HepG2 (cell line): ENCODE measurements around the gene SUMO4. TPM values are rescaled to one million over a fixed set of nuclear protein-coding genes. Genes with fewer than 3 reads are reported as not detected.

Experiments used
- ATAC-seq: fragments of 200-7000 bp; cut with Tn5 transposase; 3 replicates; pipeline ENCODE4 v1.9.1; 2020; ENCODE audit warnings: mild to moderate bottlenecking, moderate library complexity
- BruUV-seq: library from RNA; stranded (reverse); fragments of 400-500 nt; replicated peaks from 2 replicates; lab custom pipeline; 2021; lab: Mats Ljungman, UMichigan
- CTCF ChIA-PET: fragments of 300-600 bp; formaldehyde crosslinking; extraction: SDS; loops from one replicate; lab custom pipeline; 2021; ENCODE audit warnings: low total read pairs, inconsistent platforms, low intra/inter-chr PET ratio; lab: Yijun Ruan, JAX
- POLR2A ChIA-PET: fragments of 350-600 bp; sonication (Branson Sonifier 250); formaldehyde crosslinking; loops from one replicate; lab custom pipeline; 2020; ENCODE audit warnings: antibody characterized with exemption, inconsistent platforms; lab: Yijun Ruan, JAX
- DNase-seq: peaks from one replicate; pipeline ENCODE4 v3.0.0-alpha.2; 2015; ENCODE audit warnings: low spot score
- FAIRE-seq: peaks from 3 replicates; lab custom pipeline; 2011; peaks lifted over from hg19 to GRCh38; lab: Jason Lieb, UNC
- H2AFZ ChIP-seq: one replicate; pipeline ENCODE4 v1.6.1; 2011; ENCODE audit warnings: low read length, inconsistent platforms
- H3K27ac ChIP-seq: fragments of 300-600 bp; 3 replicates; pipeline ENCODE4 v1.8.0; 2011; ENCODE audit warnings: mixed run types, mild to moderate bottlenecking, mixed read lengths, low read length, inconsistent platforms; ENCODE audit not compliant: insufficient read depth; ENCODE audit errors: extremely low read length
- H3K27me3 ChIP-seq, 2 experiments: fragments of 200-600 bp in 1 of 2; 2 replicates in 1 of 2; 3 replicates in 1 of 2; pipeline versions ENCODE4 v1.6.0 to v1.8.0; 2011; ENCODE audit warnings: low read length in 2 of 2, mild to moderate bottlenecking in 2 of 2, moderate library complexity in 2 of 2, inconsistent platforms in 1 of 2; ENCODE audit not compliant: insufficient read depth in 2 of 2, control insufficient read depth in 1 of 2
- H3K36me3 ChIP-seq, 2 experiments: fragments of 200-600 bp in 1 of 2; replicated peaks in 1 of 2; 2 replicates in 1 of 2; 3 replicates in 1 of 2; pipeline versions ENCODE4 v1.5.1 to v1.8.0; 2011; ENCODE audit warnings: low read length in 2 of 2, inconsistent platforms in 1 of 2; ENCODE audit not compliant: insufficient read depth in 2 of 2, control insufficient read depth in 1 of 2
- H3K4me1 ChIP-seq: 2 replicates; pipeline ENCODE4 v1.5.1; 2012; ENCODE audit warnings: low read length, inconsistent platforms; ENCODE audit not compliant: insufficient read depth
- H3K4me2 ChIP-seq: 2 replicates; pipeline ENCODE4 v1.6.0; 2011; ENCODE audit warnings: low read depth, low read length, inconsistent platforms
- H3K4me3 ChIP-seq, 3 experiments: fragments of 200-600 bp in 1 of 3; sonication (generic), shearing (Covaris generic) in 1 of 3; replicated peaks in 1 of 3; 2 replicates each; pipeline ENCODE4 v1.5.1; 2011 to 2016; ENCODE audit warnings: low read length in 3 of 3, inconsistent platforms in 2 of 3, low read depth in 2 of 3, mild to moderate bottlenecking in 2 of 3, control low read depth in 1 of 3, mixed read lengths in 1 of 3; ENCODE audit not compliant: insufficient read depth in 1 of 3
- H3K79me2 ChIP-seq: one replicate; pipeline ENCODE4 v1.6.1; 2011; ENCODE audit warnings: low read length, inconsistent platforms; ENCODE audit not compliant: insufficient read depth
- H3K9ac ChIP-seq: 2 replicates; pipeline ENCODE4 v1.6.0; 2011; ENCODE audit warnings: mild to moderate bottlenecking, low read depth, low read length, inconsistent platforms; ENCODE audit not compliant: insufficient read depth
- H3K9me3 ChIP-seq: 2 replicates; pipeline ENCODE4 v1.5.1; 2012; ENCODE audit warnings: mild to moderate bottlenecking, low read length
- H4K20me1 ChIP-seq: 2 replicates; pipeline ENCODE4 v1.6.0; 2011; ENCODE audit warnings: inconsistent platforms, mild to moderate bottlenecking, low read length, moderate library complexity; ENCODE audit not compliant: insufficient read depth
- ATF7 ChIP-seq, 2 experiments: fragments of 450-650 bp in 1 of 2; sonication (generic) in 1 of 2; formaldehyde crosslinking in 1 of 2; IDR thresholded peaks; 2 replicates each; pipeline versions ENCODE4 v1.4.0 to v1.6.1; 2016 to 2020; ENCODE audit warnings: antibody characterized with exemption in 1 of 2, mild to moderate bottlenecking in 1 of 2, missing genetic modification reagents in 1 of 2
- CEBPB ChIP-seq: IDR thresholded peaks from 2 replicates; pipeline ENCODE4 v1.6.1; 2011; ENCODE audit warnings: low read depth, low read length, improper control_type of control experiment, borderline replicate concordance
- ERF ChIP-seq: IDR thresholded peaks from 2 replicates; pipeline ENCODE4 v1.6.1; 2018; ENCODE audit warnings: missing biosample characterization, missing genetic modification reagents
- GPN1 ChIP-seq: sonication (generic); formaldehyde crosslinking; IDR thresholded peaks from 2 replicates; pipeline ENCODE4 v1.5.1; 2020; ENCODE audit warnings: missing genetic modification reagents, borderline replicate concordance
- ZNF678 ChIP-seq: sonication (generic); formaldehyde crosslinking; IDR thresholded peaks from 2 replicates; pipeline ENCODE4 v1.4.0; 2020; ENCODE audit warnings: mild to moderate bottlenecking, missing genetic modification reagents
- ZNF720 ChIP-seq: sonication (generic); formaldehyde crosslinking; IDR thresholded peaks from 2 replicates; pipeline ENCODE4 v1.4.0; 2020; ENCODE audit warnings: missing genetic modification reagents
- WGBS: methylation state at CpG from one replicate; pipeline ENCODE4 v1.1.6; 2017; ENCODE audit warnings: low lambda C conversion rate; 5-methylcytosine and 5-hydroxymethylcytosine counted together
- in situ Hi-C: cut with HindIII; loops from 2 replicates; pipeline ENCODE4 v1.10.0; 2017; ENCODE audit warnings: low pct_unique_long_range_greater_than_20kb; ENCODE audit not compliant: extremely low pct_ligation_motif_present
- intact Hi-C: fragments of 100-400 bp; cut with micrococcal nuclease; formaldehyde crosslinking; loops from one replicate; pipeline ENCODE4 v1.10.0; 2022; ENCODE audit not compliant: unreplicated experiment
- polyA plus RNA-seq, 8 experiments: library from polyadenylated mRNA; depleted of rRNA in 3 of 8; stranded (reverse) in 7 of 8; unstranded in 1 of 8; fragments of >200 nt; fragmentation: Illumina TruSeq in 4 of 8; extraction: Trizol in 4 of 8; gene quantifications; 2 replicates each; pipeline versions ENCODE4 v1.2.1 to v1.2.3, GENCODE V29; 2011 to 2016; ENCODE audit warnings: low read depth in 4 of 8, missing spikeins in 1 of 8, mixed read lengths in 1 of 8; ENCODE audit not compliant: insufficient read depth in 1 of 8
- total RNA-seq, 5 experiments: library from RNA; depleted of rRNA; stranded (reverse); fragments of >200 nt; fragmentation: Illumina TruSeq; extraction: Trizol; gene quantifications; 2 replicates each; pipeline ENCODE4 v1.2.3, GENCODE V29; 2016; ENCODE audit warnings: low read depth in 1 of 5
- TF ChIP-seq, protein P1 (sequence below), 2 experiments: IDR thresholded peaks; 2 replicates each; pipeline ENCODE4 v1.6.1; 2011 to 2012; ENCODE audit warnings: low read length in 2 of 2, borderline replicate concordance in 1 of 2, low read depth in 1 of 2, mild to moderate bottlenecking in 1 of 2, moderate library complexity in 1 of 2
- TF ChIP-seq, protein P2 (sequence below), 2 experiments: fragments of 450-650 bp in 1 of 2; sonication (generic) in 1 of 2; formaldehyde crosslinking; IDR thresholded peaks; 2 replicates each; pipeline versions ENCODE4 v1.5.0 to v1.8.0; 2020 to 2022; ENCODE audit warnings: mild to moderate bottlenecking in 1 of 2, missing genetic modification reagents in 1 of 2
- TF ChIP-seq, protein P3 (sequence below): sonication (generic); formaldehyde crosslinking; IDR thresholded peaks from 2 replicates; pipeline ENCODE4 v1.4.0; 2020; ENCODE audit warnings: mild to moderate bottlenecking, missing genetic modification reagents

The SUMO4 gene
- total and polyA plus RNA-seq, 2 of the 13 experiments (the other 11 are each of a cell fraction or from before 2014, with no cell fraction given), result 0.22 to 1.2 TPM

DNA sequence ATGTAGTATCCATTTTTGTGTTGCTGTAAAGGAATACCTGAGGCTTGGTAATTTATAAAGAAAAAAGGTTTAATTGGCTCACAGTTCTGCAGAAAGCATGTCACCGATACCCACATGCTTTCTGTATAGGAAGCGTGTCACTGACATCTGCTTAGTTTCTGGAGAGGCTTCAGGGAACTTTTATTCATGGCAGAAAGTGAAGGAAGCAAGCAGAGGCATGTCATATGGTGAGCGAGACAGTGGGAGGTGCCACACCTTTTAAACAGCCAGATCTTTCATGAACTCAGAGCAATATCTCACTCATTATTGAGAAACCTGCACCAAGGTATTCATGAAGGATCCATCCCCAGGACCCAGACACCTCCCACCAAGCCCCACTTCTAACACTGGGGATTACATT is 3.5 kb downstream of the SUMO4 start:
- H3K4me1 ChIP-seq, result no peaks in the 10 kb centered on the region
- H3K79me2 ChIP-seq, result no peaks in the 10 kb centered on the region
- no peaks in the 10 kb centered on the region for H3K27me3 ChIP-seq
- in situ Hi-C loops, result no loop called here
- peaks cover 9 to 41% of the 10 kb centered on the region in 2 experiments for H3K36me3 ChIP-seq
- ChIA-PET CTCF (no interaction called here), POLR2A (no interaction called here)
- no peak overlapping the region for H3K4me3 ChIP-seq
- no peak overlapping the region for H3K27ac ChIP-seq
- no peak overlapping the region for H3K4me2 ChIP-seq
- H2AFZ ChIP-seq, result no peak overlapping the region
- no peak overlapping the region for H3K9ac ChIP-seq
- H4K20me1 ChIP-seq, result no peaks in the 10 kb centered on the region
- intact Hi-C loops, result no loop called here
- no peaks in the 10 kb centered on the region for H3K9me3 ChIP-seq
- no TSS peak for BruUV-seq
- DNase-seq (no peak), FAIRE-seq (no peak), ATAC-seq (no peak)
- 100% methylated on average over 3 of the region's 3 CpGs for WGBS
- TF ChIP-seq ZNF678, result no peak
- TF ChIP-seq ZNF720 (CRISPR knock-in tag), result no peak
- TF ChIP-seq ERF (CRISPR knock-in tag), result no peak
- TF ChIP-seq, all 625 proteins: peak for 0

DNA sequence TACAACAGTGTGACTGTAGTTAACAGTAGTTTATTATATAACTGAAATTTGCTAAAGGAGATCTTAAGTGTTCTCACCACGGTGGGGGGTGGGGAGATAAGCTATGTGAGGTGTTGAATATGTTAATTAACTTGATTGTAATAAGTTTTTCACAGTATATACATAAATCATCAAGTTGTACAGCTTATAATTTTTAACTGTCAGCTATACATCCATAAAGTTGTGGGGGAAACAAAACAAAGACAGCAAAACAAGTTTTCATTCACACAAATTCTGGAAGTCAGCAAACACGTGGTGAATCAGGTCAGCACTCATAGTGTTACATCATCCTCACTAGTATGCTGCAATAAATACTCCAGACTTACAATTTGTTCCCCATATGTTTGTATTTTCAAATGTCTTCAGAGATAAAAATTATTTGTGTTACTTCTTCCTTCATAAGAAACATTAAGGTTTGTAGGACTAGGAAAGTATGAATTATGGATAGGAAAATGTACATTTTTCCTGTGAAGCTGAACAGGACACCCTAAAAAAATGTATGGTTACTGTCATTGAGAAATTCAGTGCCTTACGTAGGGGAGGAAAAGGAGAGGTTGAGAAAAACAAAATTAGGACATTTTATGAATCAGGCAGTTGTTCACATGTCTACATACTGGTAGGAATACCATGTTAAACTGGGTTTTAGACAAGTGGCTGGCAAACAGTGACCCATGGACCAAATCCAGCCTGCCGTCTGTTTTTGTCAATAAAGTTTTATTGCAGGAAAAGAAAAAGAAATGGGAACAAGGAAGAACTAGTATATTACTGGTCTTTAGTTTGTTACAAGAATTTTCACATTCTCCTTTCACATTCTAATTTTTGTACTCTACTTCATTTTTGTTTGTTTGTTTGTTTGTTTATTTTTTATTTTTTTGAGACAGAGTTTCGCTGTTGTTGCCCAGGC is 6.0 kb downstream of the SUMO4 start:
- no peaks in the 10 kb centered on the region for H4K20me1 ChIP-seq
- no peak for ATAC-seq
- no peak overlapping the region for H2AFZ ChIP-seq
- CTCF ChIA-PET, result no interaction called here
- DNase-seq, result no peak
- BruUV-seq, result no TSS peak
- intact Hi-C loops, result no loop called here
- no peak overlapping the region for H3K9ac ChIP-seq
- FAIRE-seq, result no peak
- no peaks in the 10 kb centered on the region; a peak in 1 of 5 replicates for H3K27me3 ChIP-seq
- POLR2A ChIA-PET, result no interaction called here
- WGBS, result 96% methylated on average over 5 of the region's 5 CpGs
- in situ Hi-C loops, result no loop called here
- no peaks in the 10 kb centered on the region for H3K79me2 ChIP-seq
- H3K9me3 ChIP-seq, result no peaks in the 10 kb centered on the region
- H3K36me3 ChIP-seq, result peaks cover 7 to 40% of the 10 kb centered on the region in 2 experiments
- H3K4me2 ChIP-seq, result no peak overlapping the region
- no peaks in the 10 kb centered on the region for H3K4me1 ChIP-seq
- H3K4me3 ChIP-seq, result no peak overlapping the region
- H3K27ac ChIP-seq, result no peak overlapping the region
- TF ChIP-seq, protein P1, sequence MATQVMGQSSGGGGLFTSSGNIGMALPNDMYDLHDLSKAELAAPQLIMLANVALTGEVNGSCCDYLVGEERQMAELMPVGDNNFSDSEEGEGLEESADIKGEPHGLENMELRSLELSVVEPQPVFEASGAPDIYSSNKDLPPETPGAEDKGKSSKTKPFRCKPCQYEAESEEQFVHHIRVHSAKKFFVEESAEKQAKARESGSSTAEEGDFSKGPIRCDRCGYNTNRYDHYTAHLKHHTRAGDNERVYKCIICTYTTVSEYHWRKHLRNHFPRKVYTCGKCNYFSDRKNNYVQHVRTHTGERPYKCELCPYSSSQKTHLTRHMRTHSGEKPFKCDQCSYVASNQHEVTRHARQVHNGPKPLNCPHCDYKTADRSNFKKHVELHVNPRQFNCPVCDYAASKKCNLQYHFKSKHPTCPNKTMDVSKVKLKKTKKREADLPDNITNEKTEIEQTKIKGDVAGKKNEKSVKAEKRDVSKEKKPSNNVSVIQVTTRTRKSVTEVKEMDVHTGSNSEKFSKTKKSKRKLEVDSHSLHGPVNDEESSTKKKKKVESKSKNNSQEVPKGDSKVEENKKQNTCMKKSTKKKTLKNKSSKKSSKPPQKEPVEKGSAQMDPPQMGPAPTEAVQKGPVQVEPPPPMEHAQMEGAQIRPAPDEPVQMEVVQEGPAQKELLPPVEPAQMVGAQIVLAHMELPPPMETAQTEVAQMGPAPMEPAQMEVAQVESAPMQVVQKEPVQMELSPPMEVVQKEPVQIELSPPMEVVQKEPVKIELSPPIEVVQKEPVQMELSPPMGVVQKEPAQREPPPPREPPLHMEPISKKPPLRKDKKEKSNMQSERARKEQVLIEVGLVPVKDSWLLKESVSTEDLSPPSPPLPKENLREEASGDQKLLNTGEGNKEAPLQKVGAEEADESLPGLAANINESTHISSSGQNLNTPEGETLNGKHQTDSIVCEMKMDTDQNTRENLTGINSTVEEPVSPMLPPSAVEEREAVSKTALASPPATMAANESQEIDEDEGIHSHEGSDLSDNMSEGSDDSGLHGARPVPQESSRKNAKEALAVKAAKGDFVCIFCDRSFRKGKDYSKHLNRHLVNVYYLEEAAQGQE (IDR thresholded peaks at IDR 0.05; ENCODE audit: borderline replicate concordance in 1 of 2, low read depth in 1 of 2, low read length in 2 of 2), result no peak
- TF ChIP-seq GPN1 (CRISPR knock-in tag), result no peak
- peak; percentile 78 for TF ChIP-seq CEBPB
- TF ChIP-seq, protein P2, sequence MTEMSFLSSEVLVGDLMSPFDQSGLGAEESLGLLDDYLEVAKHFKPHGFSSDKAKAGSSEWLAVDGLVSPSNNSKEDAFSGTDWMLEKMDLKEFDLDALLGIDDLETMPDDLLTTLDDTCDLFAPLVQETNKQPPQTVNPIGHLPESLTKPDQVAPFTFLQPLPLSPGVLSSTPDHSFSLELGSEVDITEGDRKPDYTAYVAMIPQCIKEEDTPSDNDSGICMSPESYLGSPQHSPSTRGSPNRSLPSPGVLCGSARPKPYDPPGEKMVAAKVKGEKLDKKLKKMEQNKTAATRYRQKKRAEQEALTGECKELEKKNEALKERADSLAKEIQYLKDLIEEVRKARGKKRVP (CRISPR knock-in tag; IDR thresholded peaks at IDR 0.05), result 0 out of 4 replicates have a peak, but pooled peaks of 1 of the 2 experiments have one; percentile 33
- TF ChIP-seq, protein P3, sequence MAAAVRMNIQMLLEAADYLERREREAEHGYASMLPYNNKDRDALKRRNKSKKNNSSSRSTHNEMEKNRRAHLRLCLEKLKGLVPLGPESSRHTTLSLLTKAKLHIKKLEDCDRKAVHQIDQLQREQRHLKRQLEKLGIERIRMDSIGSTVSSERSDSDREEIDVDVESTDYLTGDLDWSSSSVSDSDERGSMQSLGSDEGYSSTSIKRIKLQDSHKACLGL (CRISPR knock-in tag), result no peak
- TF ChIP-seq ATF7 (IDR thresholded peaks at IDR 0.05), result 0 out of 2 replicates have a peak, but pooled peaks have one; percentile 21
- TF ChIP-seq ATF7 (CRISPR knock-in tag; IDR thresholded peaks at IDR 0.05), result no peak
